NCI-H1694 (cell line): ENCODE measurements around the gene GMPS.
"Not testable (repeated sequence)": the region's sequence is repeated elsewhere in the genome, so short reads cannot be mapped to it uniquely, and the experiment has no call there.

Experiments used
- DNase-seq: peaks from one replicate; lab custom pipeline; 2025; lab: John Stamatoyannopoulos, UW

The GMPS gene

GRCh38 chr3:155872904-155873646 lies 2.6 kb downstream of the GMPS start:
- DNase-seq = no peak

- DNase-seq = no peak
These were observed 5.6 kb downstream of the GMPS start for GRCh38 chr3:155876037-155876436.

GRCh38 chr3:155876503-155876902 lies 6.1 kb downstream of the GMPS start:
- no peak for DNase-seq

GRCh38 chr3:155880286-155880685 lies 9.8 kb downstream of the GMPS start:
- DNase-seq = no peak

GRCh38 chr3:155884292-155884691 lies 13.8 kb downstream of the GMPS start:
- no peak for DNase-seq

GRCh38 chr3:155885292-155885691 lies 14.8 kb downstream of the GMPS start:
- DNase-seq = no peak

- not testable (repeated sequence) for DNase-seq
These were observed 15.9 kb downstream of the GMPS start for GRCh38 chr3:155886348-155886747.

- no peak for DNase-seq
These were observed 16.5 kb downstream of the GMPS start for GRCh38 chr3:155886915-155887314.

- no peak for DNase-seq
These were observed 18.8 kb downstream of the GMPS start for GRCh38 chr3:155889212-155889611.

- no peak for DNase-seq
These were observed 19.5 kb downstream of the GMPS start for GRCh38 chr3:155889952-155890351.

- DNase-seq = no peak
These were observed 20.3 kb downstream of the GMPS start for GRCh38 chr3:155890671-155891190.

- no peak for DNase-seq
These were observed 20.9 kb downstream of the GMPS start for GRCh38 chr3:155891321-155891720.

- no peak for DNase-seq
These were observed 25.0 kb downstream of the GMPS start for GRCh38 chr3:155895379-155895900.

GRCh38 chr3:155906900-155907299 lies 36.5 kb downstream of the GMPS start:
- DNase-seq = no peak

- DNase-seq = no peak
These were observed 37.6 kb downstream of the GMPS start for GRCh38 chr3:155908086-155908485.

GRCh38 chr3:155908605-155909004 lies 38.2 kb downstream of the GMPS start:
- no peak for DNase-seq

GRCh38 chr3:155912090-155912489 lies 41.6 kb downstream of the GMPS start:
- DNase-seq = no peak

- DNase-seq = no peak
These were observed 42.2 kb downstream of the GMPS start for GRCh38 chr3:155912579-155913190.

GRCh38 chr3:155917781-155918180 lies 47.3 kb downstream of the GMPS start:
- DNase-seq = no peak

- DNase-seq = no peak
These were observed 49.3 kb downstream of the GMPS start for GRCh38 chr3:155919728-155920127.

- DNase-seq = no peak
These were observed 51.0 kb downstream of the GMPS start for GRCh38 chr3:155921486-155921885.

- no peak for DNase-seq
These were observed 63.8 kb downstream of the GMPS start for GRCh38 chr3:155934230-155934629.

GRCh38 chr3:155938409-155938808 lies 68.0 kb downstream of the GMPS start:
- no peak for DNase-seq
